Measurements from ENCODE around the gene FAM120C. TPM values are rescaled to one million over a fixed set of nuclear protein-coding genes. Genes with fewer than 3 reads are reported as not detected.

Gene FAM120C
- total RNA-seq, 1 donor, result 8.6 TPM

DNA sequence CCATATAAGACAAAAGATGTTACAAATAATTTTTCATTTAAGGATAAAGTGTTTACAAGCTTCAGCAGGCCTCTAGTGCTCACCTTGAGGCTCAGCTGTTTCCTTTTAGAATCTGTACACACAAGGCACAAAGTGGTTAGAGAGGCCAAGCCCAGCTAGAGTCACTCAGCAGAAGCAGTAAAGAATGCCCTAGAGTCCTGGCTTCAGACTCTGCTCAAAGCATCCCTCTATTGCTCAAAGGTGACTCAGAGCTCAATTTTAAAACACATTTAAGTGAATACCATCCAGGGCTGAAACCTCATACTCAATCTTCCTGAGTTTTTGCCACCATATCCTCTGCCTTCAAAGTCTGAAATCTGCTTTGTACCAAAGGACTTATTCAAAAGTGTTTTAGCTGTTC is 116.2 kb downstream of the FAM120C start:
- TF ChIP-seq, protein P1, sequence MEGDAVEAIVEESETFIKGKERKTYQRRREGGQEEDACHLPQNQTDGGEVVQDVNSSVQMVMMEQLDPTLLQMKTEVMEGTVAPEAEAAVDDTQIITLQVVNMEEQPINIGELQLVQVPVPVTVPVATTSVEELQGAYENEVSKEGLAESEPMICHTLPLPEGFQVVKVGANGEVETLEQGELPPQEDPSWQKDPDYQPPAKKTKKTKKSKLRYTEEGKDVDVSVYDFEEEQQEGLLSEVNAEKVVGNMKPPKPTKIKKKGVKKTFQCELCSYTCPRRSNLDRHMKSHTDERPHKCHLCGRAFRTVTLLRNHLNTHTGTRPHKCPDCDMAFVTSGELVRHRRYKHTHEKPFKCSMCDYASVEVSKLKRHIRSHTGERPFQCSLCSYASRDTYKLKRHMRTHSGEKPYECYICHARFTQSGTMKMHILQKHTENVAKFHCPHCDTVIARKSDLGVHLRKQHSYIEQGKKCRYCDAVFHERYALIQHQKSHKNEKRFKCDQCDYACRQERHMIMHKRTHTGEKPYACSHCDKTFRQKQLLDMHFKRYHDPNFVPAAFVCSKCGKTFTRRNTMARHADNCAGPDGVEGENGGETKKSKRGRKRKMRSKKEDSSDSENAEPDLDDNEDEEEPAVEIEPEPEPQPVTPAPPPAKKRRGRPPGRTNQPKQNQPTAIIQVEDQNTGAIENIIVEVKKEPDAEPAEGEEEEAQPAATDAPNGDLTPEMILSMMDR (IDR thresholded peaks at IDR 0.05; ENCODE audit: insufficient read depth, low read depth, low read length), result no peak
- DNase-seq (ENCODE audit: low read depth), result no peak
- H3K4me3 ChIP-seq (ENCODE audit: low read depth, low read length), result no peak overlapping the region

DNA sequence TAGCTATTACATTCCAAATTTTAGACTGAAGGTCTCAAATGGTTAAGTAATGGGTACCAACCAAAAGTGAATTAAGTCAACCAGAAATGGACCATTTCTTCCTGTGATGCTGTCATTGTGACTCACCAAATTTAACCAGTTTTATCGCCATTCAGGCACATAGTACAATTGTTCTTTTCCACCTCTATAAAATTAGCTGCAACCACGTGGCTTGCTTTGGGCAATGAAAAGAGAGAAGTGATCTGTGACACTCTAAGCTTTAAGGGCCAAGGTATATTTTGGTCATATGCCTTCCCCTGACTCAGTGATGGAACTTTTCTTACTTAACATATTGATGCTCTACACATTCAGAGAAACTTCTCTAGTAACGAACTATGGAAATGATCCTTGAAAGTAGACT is 118.5 kb downstream of the FAM120C start:
- TF ChIP-seq, protein P1 (IDR thresholded peaks at IDR 0.05; ENCODE audit: insufficient read depth, low read depth, low read length), result no peak
- DNase-seq (ENCODE audit: low read depth), result no peak
- no peak overlapping the region for H3K4me3 ChIP-seq (ENCODE audit: low read depth, low read length)

GRCh38 chrX:54063361-54063760 is 119.7 kb downstream of the FAM120C start:
- DNase-seq (ENCODE audit: low read depth), result no peak
- TF ChIP-seq, protein P1 (IDR thresholded peaks at IDR 0.05; ENCODE audit: insufficient read depth, low read depth, low read length), result no peak
- H3K4me3 ChIP-seq (ENCODE audit: low read depth, low read length), result no peak overlapping the region

- TF ChIP-seq, protein P1 (IDR thresholded peaks at IDR 0.05; ENCODE audit: insufficient read depth, low read depth, low read length), result no peak
- DNase-seq (ENCODE audit: low read depth), result no peak
- H3K4me3 ChIP-seq (ENCODE audit: low read depth, low read length), result no peak overlapping the region
These were observed 133.3 kb downstream of the FAM120C start for GRCh38 chrX:54049801-54050200.

GRCh38 chrX:54048412-54048811 is 134.6 kb downstream of the FAM120C start:
- TF ChIP-seq, protein P1 (IDR thresholded peaks at IDR 0.05; ENCODE audit: insufficient read depth, low read depth, low read length), result no peak
- no peak for DNase-seq (ENCODE audit: low read depth)
- no peak overlapping the region for H3K4me3 ChIP-seq (ENCODE audit: low read depth, low read length)

- TF ChIP-seq, protein P1 (IDR thresholded peaks at IDR 0.05; ENCODE audit: insufficient read depth, low read depth, low read length), result no peak
- no peak for DNase-seq (ENCODE audit: low read depth)
- H3K4me3 ChIP-seq (ENCODE audit: low read depth, low read length), result no peak overlapping the region
These were observed 137.4 kb downstream of the FAM120C start for GRCh38 chrX:54045563-54046228.

DNA sequence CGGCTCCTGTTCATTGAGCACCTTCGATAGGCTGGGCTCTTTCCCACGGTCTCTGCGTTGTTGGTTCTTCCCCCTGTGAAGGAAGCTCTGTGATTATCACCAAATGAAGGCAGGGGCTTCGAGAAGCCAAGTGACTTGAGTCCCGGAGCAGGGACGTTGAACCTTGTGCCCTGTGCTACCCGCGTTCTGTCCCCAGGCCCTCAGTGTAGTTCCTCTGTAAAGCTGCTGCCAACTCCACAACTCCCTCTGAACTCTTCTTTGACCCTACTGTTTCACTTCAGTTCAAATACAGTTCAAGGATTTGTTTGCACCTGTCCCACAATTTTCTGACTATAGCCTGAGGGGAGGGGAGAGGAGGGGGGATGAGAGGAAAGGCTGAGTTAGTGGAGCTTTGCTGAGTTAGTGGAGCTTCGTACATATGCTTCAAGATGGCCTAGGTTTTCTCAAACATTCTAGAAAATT is 138.1 kb downstream of the FAM120C start:
- no peak for DNase-seq (ENCODE audit: low read depth)
- peak overlapping the region; percentile 76 for H3K4me3 ChIP-seq (ENCODE audit: low read depth, low read length)
- TF ChIP-seq, protein P1 (IDR thresholded peaks at IDR 0.05; ENCODE audit: insufficient read depth, low read depth, low read length), result no peak
